ENCODE measurements around the gene CES3. TPM values are rescaled to one million over a fixed set of nuclear protein-coding genes. Genes with fewer than 3 reads are reported as not detected.

The CES3 gene
- total RNA-seq, 1 donor from 2014 or later: 0.98 TPM

GRCh38 chr16:66937725-66938337, 23.2 kb upstream of the CES3 start:
- DNase-seq (ENCODE audit: extremely low spot score in 2 of 2): no peak
- Histone ChIP-seq H3K36me3 (peaks cover 0 to 45% of the 10 kb centered on the region in 2 donors), H3K9me3 (no peaks in the 10 kb centered on the region), H3K27me3 (no peaks in the 10 kb centered on the region), H3K4me3 (no peak overlapping the region), H3K27ac (no peak overlapping the region), H3K4me1 (peaks cover 45% of the 10 kb centered on the region)
- intact Hi-C loops (cut with DNase I): no loop called here
- TF ChIP-seq POLR2AphosphoS5 (IDR thresholded peaks at IDR 0.05; ENCODE audit: insufficient read depth in 1 of 2, low read depth in 1 of 2): no peak
- TF ChIP-seq CTCF (IDR thresholded peaks at IDR 0.05): no peak
- no peak for TF ChIP-seq POLR2A (IDR thresholded peaks at IDR 0.05)

- intact Hi-C loops (cut with DNase I): no loop called here
- H3K4me1 ChIP-seq: peaks cover 34% of the 10 kb centered on the region
- peaks cover 0 to 57% of the 10 kb centered on the region in 2 donors for H3K36me3 ChIP-seq
- no peak for DNase-seq (ENCODE audit: extremely low spot score in 2 of 2)
- H3K27ac ChIP-seq: no peak overlapping the region
- no peak overlapping the region for H3K4me3 ChIP-seq
- no peaks in the 10 kb centered on the region for H3K27me3 ChIP-seq
- H3K9me3 ChIP-seq: no peaks in the 10 kb centered on the region
- TF ChIP-seq POLR2AphosphoS5 (IDR thresholded peaks at IDR 0.05; ENCODE audit: insufficient read depth in 1 of 2, low read depth in 1 of 2) (no peak), POLR2A (IDR thresholded peaks at IDR 0.05) (no peak), CTCF (IDR thresholded peaks at IDR 0.05) (no peak)
Measured at GRCh38 chr16:66939366-66939765, 21.7 kb upstream of the CES3 start.

- Histone ChIP-seq H3K4me3 (no peak overlapping the region), H3K9me3 (no peaks in the 10 kb centered on the region), H3K36me3 (peaks cover 0 to 57% of the 10 kb centered on the region in 2 donors), H3K27me3 (no peaks in the 10 kb centered on the region), H3K27ac (no peak overlapping the region), H3K4me1 (peaks cover 32% of the 10 kb centered on the region)
- TF ChIP-seq CTCF (IDR thresholded peaks at IDR 0.05): no peak
- TF ChIP-seq POLR2AphosphoS5 (IDR thresholded peaks at IDR 0.05; ENCODE audit: insufficient read depth in 1 of 2, low read depth in 1 of 2): no peak
- intact Hi-C loops (cut with DNase I): no loop called here
- DNase-seq (ENCODE audit: extremely low spot score in 2 of 2): no peak
Measured at GRCh38 chr16:66940236-66940635, 20.8 kb upstream of the CES3 start.

- no peaks in the 10 kb centered on the region for H3K9me3 ChIP-seq
- DNase-seq (ENCODE audit: extremely low spot score in 2 of 2): no peak
- H3K27me3 ChIP-seq: no peaks in the 10 kb centered on the region
- peaks cover 14% of the 10 kb centered on the region for H3K4me1 ChIP-seq
- intact Hi-C loops (cut with DNase I): no loop called here
- H3K4me3 ChIP-seq: no peak overlapping the region
- H3K36me3 ChIP-seq: peaks cover 0 to 52% of the 10 kb centered on the region in 2 donors
- no peak for TF ChIP-seq POLR2A (IDR thresholded peaks at IDR 0.05)
- TF ChIP-seq CTCF (IDR thresholded peaks at IDR 0.05): no peak
- TF ChIP-seq POLR2AphosphoS5 (IDR thresholded peaks at IDR 0.05; ENCODE audit: insufficient read depth in 1 of 2, low read depth in 1 of 2): no peak
- H3K27ac ChIP-seq: no peak overlapping the region
Measured at GRCh38 chr16:66942981-66943380, 18.1 kb upstream of the CES3 start.

- TF ChIP-seq CTCF (IDR thresholded peaks at IDR 0.05) (no peak), POLR2A (IDR thresholded peaks at IDR 0.05) (no peak), POLR2AphosphoS5 (IDR thresholded peaks at IDR 0.05; ENCODE audit: insufficient read depth in 1 of 2, low read depth in 1 of 2) (no peak)
- DNase-seq (ENCODE audit: extremely low spot score in 2 of 2): no peak
- H3K27me3 ChIP-seq: no peaks in the 10 kb centered on the region
- no peaks in the 10 kb centered on the region for H3K9me3 ChIP-seq
- H3K36me3 ChIP-seq: peaks cover 0 to 52% of the 10 kb centered on the region in 2 donors
- no peak overlapping the region for H3K27ac ChIP-seq
- H3K4me1 ChIP-seq: peaks cover 14% of the 10 kb centered on the region
- no peak overlapping the region for H3K4me3 ChIP-seq
- intact Hi-C loops (cut with DNase I): no loop called here
Measured at GRCh38 chr16:66943426-66944053, 17.5 kb upstream of the CES3 start.

All from vagina (tissue), 2 donors.